ENCODE results near the gene SPEN.

DNA sequence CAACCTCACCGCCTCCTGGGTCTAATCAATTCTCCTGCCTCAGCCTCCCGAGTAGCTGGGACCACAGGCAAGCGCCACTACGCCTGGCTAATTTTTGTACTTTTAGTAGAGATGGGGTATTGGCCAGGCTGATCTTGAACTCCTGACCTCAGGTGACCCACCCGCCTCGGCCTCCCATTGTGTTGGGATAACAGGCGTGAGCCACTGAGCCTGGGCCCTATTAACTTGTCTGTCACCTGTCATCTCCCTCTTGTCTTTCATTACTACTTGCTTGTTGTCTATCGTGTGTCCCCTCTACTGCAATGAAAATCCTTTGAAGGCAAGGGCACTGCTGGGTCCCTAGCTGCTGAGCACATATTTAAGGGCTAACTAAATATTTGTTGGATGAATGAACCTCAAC, 43.4 kb upstream of the SPEN start:
- TF ChIP-seq, protein P1, sequence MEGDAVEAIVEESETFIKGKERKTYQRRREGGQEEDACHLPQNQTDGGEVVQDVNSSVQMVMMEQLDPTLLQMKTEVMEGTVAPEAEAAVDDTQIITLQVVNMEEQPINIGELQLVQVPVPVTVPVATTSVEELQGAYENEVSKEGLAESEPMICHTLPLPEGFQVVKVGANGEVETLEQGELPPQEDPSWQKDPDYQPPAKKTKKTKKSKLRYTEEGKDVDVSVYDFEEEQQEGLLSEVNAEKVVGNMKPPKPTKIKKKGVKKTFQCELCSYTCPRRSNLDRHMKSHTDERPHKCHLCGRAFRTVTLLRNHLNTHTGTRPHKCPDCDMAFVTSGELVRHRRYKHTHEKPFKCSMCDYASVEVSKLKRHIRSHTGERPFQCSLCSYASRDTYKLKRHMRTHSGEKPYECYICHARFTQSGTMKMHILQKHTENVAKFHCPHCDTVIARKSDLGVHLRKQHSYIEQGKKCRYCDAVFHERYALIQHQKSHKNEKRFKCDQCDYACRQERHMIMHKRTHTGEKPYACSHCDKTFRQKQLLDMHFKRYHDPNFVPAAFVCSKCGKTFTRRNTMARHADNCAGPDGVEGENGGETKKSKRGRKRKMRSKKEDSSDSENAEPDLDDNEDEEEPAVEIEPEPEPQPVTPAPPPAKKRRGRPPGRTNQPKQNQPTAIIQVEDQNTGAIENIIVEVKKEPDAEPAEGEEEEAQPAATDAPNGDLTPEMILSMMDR (IDR thresholded peaks at IDR 0.05): no peak
- TF ChIP-seq POLR2A (IDR thresholded peaks at IDR 0.05): no peak
